HEK293 (cell line): ENCODE data around the gene ERMP1.
A peak's percentile ranks its signal among the peaks of the same experiment; 100 is the strongest.

Source experiments
- CTCF ChIA-PET: fragments of 350-600 bp; formaldehyde crosslinking; extraction: SDS; loops from one replicate; lab custom pipeline; 2021; ENCODE audit warnings: antibody characterized with exemption; lab: Yijun Ruan, JAX
- POLR2A ChIA-PET: fragments of 300-600 bp; formaldehyde crosslinking; extraction: SDS; loops from one replicate; lab custom pipeline; 2020; ENCODE audit warnings: antibody characterized with exemption, inconsistent platforms; lab: Yijun Ruan, JAX
- H3K27ac ChIP-seq: fragments of 200-500 bp; sonication (Bioruptor generic); 2 replicates; pipeline ENCODE4 v1.5.1; 2014; ENCODE audit warnings: low read depth, low read length, control low read depth, inconsistent platforms; ENCODE audit errors: extremely low read depth
- H3K36me3 ChIP-seq, 2 experiments: fragments of 200-500 bp in 1 of 2; sonication (Bioruptor generic) in 1 of 2; 1 replicate in 1 of 2; 2 replicates in 1 of 2; pipeline ENCODE4 v1.5.1; 2014 to 2017; ENCODE audit warnings: inconsistent platforms in 2 of 2, low read length in 2 of 2; ENCODE audit not compliant: control insufficient read depth in 2 of 2, insufficient read depth in 1 of 2
- H3K4me1 ChIP-seq: fragments of 200-500 bp; sonication (Bioruptor generic); 2 replicates; pipeline ENCODE4 v1.5.1; 2014; ENCODE audit warnings: mild to moderate bottlenecking, low read length, inconsistent platforms; ENCODE audit not compliant: control insufficient read depth, insufficient read depth
- H3K4me3 ChIP-seq: 2 replicates; pipeline ENCODE4 v1.5.1; 2011; ENCODE audit warnings: low read depth, mild to moderate bottlenecking, control low read depth, low read length, moderate library complexity
- H3K9me3 ChIP-seq: fragments of 200-500 bp; sonication (Bioruptor generic); 2 replicates; pipeline ENCODE4 v1.5.1; 2014; ENCODE audit warnings: low read depth, low read length, inconsistent platforms; ENCODE audit not compliant: control insufficient read depth, insufficient read depth
- HOXC10 ChIP-seq: sonication (generic); formaldehyde crosslinking; IDR thresholded peaks from 2 replicates; pipeline ENCODE4 v1.8.1; 2023; ENCODE audit warnings: mild to moderate bottlenecking, missing genetic modification reagents
- HOXD13 ChIP-seq: sonication (generic); formaldehyde crosslinking; IDR thresholded peaks from 2 replicates; pipeline ENCODE4 v1.8.0; 2022; ENCODE audit warnings: missing genetic modification reagents, borderline replicate concordance
- OVOL3 ChIP-seq: fragments of 450-650 bp; formaldehyde crosslinking; IDR thresholded peaks from 2 replicates; pipeline ENCODE4 v1.5.1; 2016; ENCODE audit warnings: missing biosample characterization, missing genetic modification characterization
- SETDB1 ChIP-seq: IDR thresholded peaks from one replicate; pipeline ENCODE4 v1.6.1; 2017; ENCODE audit warnings: mild to moderate bottlenecking, low read length, moderate library complexity, mixed read lengths; ENCODE audit not compliant: insufficient read length
- SP2 ChIP-seq: fragments of 450-650 bp; formaldehyde crosslinking; IDR thresholded peaks from 2 replicates; pipeline ENCODE4 v1.5.1; 2016; ENCODE audit warnings: missing biosample characterization, missing genetic modification characterization
- YY1 ChIP-seq: fragments of 450-650 bp; formaldehyde crosslinking; IDR thresholded peaks from 2 replicates; pipeline ENCODE4 v1.5.1; 2018; ENCODE audit warnings: missing biosample characterization, missing genetic modification characterization
- ZBTB26 ChIP-seq: fragments of 450-650 bp; formaldehyde crosslinking; optimal IDR thresholded peaks from 2 replicates; pipeline ENCODE3; 2016; ENCODE audit warnings: missing biosample characterization, mild to moderate bottlenecking, missing genetic modification characterization
- ZNF138 ChIP-seq: fragments of 450-650 bp; formaldehyde crosslinking; IDR thresholded peaks from 2 replicates; pipeline ENCODE4 v1.5.1; 2016; ENCODE audit warnings: missing biosample characterization, missing genetic modification characterization, borderline replicate concordance
- ZNF2 ChIP-seq: fragments of 450-650 bp; formaldehyde crosslinking; IDR thresholded peaks from 2 replicates; pipeline ENCODE4 v1.5.1; 2016; ENCODE audit warnings: missing biosample characterization, missing genetic modification characterization
- ZNF391 ChIP-seq: fragments of 450-650 bp; formaldehyde crosslinking; IDR thresholded peaks from 2 replicates; pipeline ENCODE4 v1.5.1; 2016; ENCODE audit warnings: low read depth, missing biosample characterization, missing genetic modification characterization, borderline replicate concordance
- ZNF664 ChIP-seq: fragments of 450-650 bp; formaldehyde crosslinking; IDR thresholded peaks from 2 replicates; pipeline ENCODE4 v1.5.1; 2016; ENCODE audit warnings: missing biosample characterization, missing genetic modification characterization
- ZNF670 ChIP-seq: fragments of 450-650 bp; formaldehyde crosslinking; IDR thresholded peaks from 2 replicates; pipeline ENCODE4 v1.5.1; 2016; ENCODE audit warnings: missing biosample characterization, missing genetic modification characterization, low read depth
- ZSCAN23 ChIP-seq: fragments of 450-650 bp; formaldehyde crosslinking; IDR thresholded peaks from 2 replicates; pipeline ENCODE4 v1.5.1; 2016; ENCODE audit warnings: missing biosample characterization, missing genetic modification characterization
- TF ChIP-seq, protein P1 (sequence below): fragments of 450-650 bp; IDR thresholded peaks from 2 replicates; pipeline ENCODE4 v1.5.1; 2018; ENCODE audit warnings: missing biosample characterization, missing genetic modification characterization
- TF ChIP-seq, protein P2 (sequence below): fragments of 450-650 bp; formaldehyde crosslinking; IDR thresholded peaks from 2 replicates; pipeline ENCODE4 v1.5.1; 2016; ENCODE audit warnings: missing biosample characterization, missing genetic modification characterization

ERMP1 gene

DNA sequence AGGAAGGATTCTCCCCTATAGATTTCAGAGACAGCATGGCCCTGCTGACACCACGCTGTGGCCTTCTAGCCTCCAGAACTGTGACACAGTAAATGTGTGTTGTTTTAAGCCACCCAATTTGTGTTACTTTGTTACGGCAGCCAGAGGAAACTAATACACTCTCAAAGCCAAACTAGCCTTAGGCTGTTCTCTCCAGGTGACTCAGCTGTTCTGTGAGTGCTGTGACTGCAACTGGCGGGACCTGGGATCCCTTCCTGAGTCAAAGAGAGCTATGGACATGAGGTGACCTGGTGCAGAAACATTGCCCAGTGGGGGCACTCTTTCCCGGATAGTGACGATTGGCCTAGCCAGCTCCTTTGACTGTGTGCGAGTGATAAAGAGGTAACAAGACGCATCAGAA, 43.8 kb upstream of the ERMP1 start:
- Histone ChIP-seq H3K36me3 (no peaks in the 10 kb centered on the region), H3K27ac (no peak overlapping the region), H3K4me3 (no peak overlapping the region), H3K9me3 (no peaks in the 10 kb centered on the region), H3K4me1 (no peaks in the 10 kb centered on the region)
- ChIA-PET CTCF (interaction anchor here (0.6 to 1.3 kb wide), 2 partner anchors 178 to 213 kb away, joined by 3 to 4 read pairs; no protein-coding TSS in a partner anchor), POLR2A (no interaction called here)
- peak; percentile 69 for TF ChIP-seq SETDB1
- TF ChIP-seq ZNF670 (tag by site-specific recombination), result no peak
- no peak for TF ChIP-seq ZNF138 (tag by site-specific recombination)

DNA sequence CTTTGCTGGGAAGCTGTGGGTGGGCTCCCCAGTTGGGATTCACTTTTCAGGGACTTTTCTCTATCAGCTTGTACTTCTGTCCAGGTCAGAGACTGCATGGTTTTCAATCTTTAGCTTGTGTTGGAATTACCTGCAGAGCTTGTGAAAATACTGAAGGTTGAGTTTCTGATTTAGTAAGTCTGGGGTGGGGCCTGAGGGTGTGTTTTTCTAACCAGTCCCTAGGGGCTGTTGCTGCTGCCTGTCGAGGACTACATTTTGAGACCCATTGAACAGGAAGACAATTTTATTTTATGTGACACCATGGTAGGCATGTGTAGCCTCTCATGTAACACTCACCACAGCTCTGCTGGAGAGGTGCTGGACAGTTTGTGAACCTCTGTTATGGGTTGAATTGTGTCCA, 43.1 kb upstream of the ERMP1 start:
- Histone ChIP-seq H3K36me3 (no peaks in the 10 kb centered on the region), H3K4me3 (no peak overlapping the region), H3K9me3 (no peaks in the 10 kb centered on the region), H3K27ac (no peak overlapping the region), H3K4me1 (no peaks in the 10 kb centered on the region)
- no peak for TF ChIP-seq ZNF664 (tag by site-specific recombination)
- TF ChIP-seq ZSCAN23 (tag by site-specific recombination), result no peak
- no peak for TF ChIP-seq YY1 (tag by site-specific recombination)
- no peak for TF ChIP-seq ZNF2
- TF ChIP-seq, protein P1, sequence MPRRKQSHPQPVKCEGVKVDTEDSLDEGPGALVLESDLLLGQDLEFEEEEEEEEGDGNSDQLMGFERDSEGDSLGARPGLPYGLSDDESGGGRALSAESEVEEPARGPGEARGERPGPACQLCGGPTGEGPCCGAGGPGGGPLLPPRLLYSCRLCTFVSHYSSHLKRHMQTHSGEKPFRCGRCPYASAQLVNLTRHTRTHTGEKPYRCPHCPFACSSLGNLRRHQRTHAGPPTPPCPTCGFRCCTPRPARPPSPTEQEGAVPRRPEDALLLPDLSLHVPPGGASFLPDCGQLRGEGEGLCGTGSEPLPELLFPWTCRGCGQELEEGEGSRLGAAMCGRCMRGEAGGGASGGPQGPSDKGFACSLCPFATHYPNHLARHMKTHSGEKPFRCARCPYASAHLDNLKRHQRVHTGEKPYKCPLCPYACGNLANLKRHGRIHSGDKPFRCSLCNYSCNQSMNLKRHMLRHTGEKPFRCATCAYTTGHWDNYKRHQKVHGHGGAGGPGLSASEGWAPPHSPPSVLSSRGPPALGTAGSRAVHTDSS, result no peak
- POLR2A ChIA-PET, result no interaction called here
- CTCF ChIA-PET, result interaction anchor here (0.8 to 1.0 kb wide), 3 partner anchors 9 to 16 kb away, joined by 3 to 4 read pairs (median 3); no protein-coding TSS in a partner anchor

- H3K36me3 ChIP-seq, result no peaks in the 10 kb centered on the region
- H3K4me1 ChIP-seq, result no peaks in the 10 kb centered on the region
- H3K9me3 ChIP-seq, result no peaks in the 10 kb centered on the region
- POLR2A ChIA-PET, result no interaction called here
- no peak overlapping the region for H3K27ac ChIP-seq
- TF ChIP-seq, protein P2, sequence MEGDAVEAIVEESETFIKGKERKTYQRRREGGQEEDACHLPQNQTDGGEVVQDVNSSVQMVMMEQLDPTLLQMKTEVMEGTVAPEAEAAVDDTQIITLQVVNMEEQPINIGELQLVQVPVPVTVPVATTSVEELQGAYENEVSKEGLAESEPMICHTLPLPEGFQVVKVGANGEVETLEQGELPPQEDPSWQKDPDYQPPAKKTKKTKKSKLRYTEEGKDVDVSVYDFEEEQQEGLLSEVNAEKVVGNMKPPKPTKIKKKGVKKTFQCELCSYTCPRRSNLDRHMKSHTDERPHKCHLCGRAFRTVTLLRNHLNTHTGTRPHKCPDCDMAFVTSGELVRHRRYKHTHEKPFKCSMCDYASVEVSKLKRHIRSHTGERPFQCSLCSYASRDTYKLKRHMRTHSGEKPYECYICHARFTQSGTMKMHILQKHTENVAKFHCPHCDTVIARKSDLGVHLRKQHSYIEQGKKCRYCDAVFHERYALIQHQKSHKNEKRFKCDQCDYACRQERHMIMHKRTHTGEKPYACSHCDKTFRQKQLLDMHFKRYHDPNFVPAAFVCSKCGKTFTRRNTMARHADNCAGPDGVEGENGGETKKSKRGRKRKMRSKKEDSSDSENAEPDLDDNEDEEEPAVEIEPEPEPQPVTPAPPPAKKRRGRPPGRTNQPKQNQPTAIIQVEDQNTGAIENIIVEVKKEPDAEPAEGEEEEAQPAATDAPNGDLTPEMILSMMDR (tag by site-specific recombination), result no peak
- TF ChIP-seq HOXD13 (CRISPR knock-in tag) (no peak), ZNF391 (tag by site-specific recombination) (no peak), OVOL3 (tag by site-specific recombination) (no peak), ZBTB26 (tag by site-specific recombination) (no peak), HOXC10 (CRISPR knock-in tag) (no peak), SP2 (tag by site-specific recombination) (no peak)
- H3K4me3 ChIP-seq, result no peak overlapping the region
- CTCF ChIA-PET, result interaction anchor here (1.0 to 3.0 kb wide), 3 partner anchors 12 to 150 kb away, joined by 3 to 13 read pairs (median 3); partner anchors contain the start of gene ERMP1
Observed at GRCh38 chr9:5874048-5874447, 41.1 kb upstream of the ERMP1 start.
